Activated CD4-positive, alpha-beta memory T cell treated with anti-CD3 and anti-CD28 coated beads, Interleukin-2, amount 10 ng/mL, durations not matched to agents 7 days and 5 days (primary cell): ENCODE measurements around the gene TBX19. TPM values are rescaled to one million over a fixed set of nuclear protein-coding genes. Genes with fewer than 3 reads are reported as not detected.

Source experiments
- CTCF ChIA-PET: fragments of 350-600 bp; sonication (Branson Sonifier 250); formaldehyde crosslinking; loops from one replicate; lab custom pipeline; 2021; ENCODE audit warnings: antibody characterized with exemption, inconsistent platforms; lab: Charles Lee
- POLR2A ChIA-PET: fragments of 350-600 bp; sonication (Branson Sonifier 250); formaldehyde crosslinking; loops from one replicate; lab custom pipeline; 2021; ENCODE audit warnings: antibody characterized with exemption; lab: Charles Lee
- DNase-seq: peaks from one replicate; pipeline ENCODE4 v3.0.0-alpha.2; 2020
- H3K27ac Mint-ChIP-seq: one replicate; pipeline ENCODE4 v1.8.0; 2021; ENCODE audit warnings: mild to moderate bottlenecking, mixed read lengths
- H3K27me3 Mint-ChIP-seq: one replicate; pipeline ENCODE4 v1.8.0; 2021; ENCODE audit warnings: mixed read lengths
- H3K36me3 Mint-ChIP-seq: one replicate; pipeline ENCODE4 v1.8.0; 2021; ENCODE audit warnings: low read depth, mixed read lengths
- H3K4me1 Mint-ChIP-seq: one replicate; pipeline ENCODE4 v1.8.0; 2021; ENCODE audit warnings: mixed read lengths
- H3K4me3 Mint-ChIP-seq: one replicate; pipeline ENCODE4 v1.8.0; 2021; ENCODE audit warnings: mild to moderate bottlenecking, mixed read lengths
- H3K9me3 Mint-ChIP-seq: one replicate; pipeline ENCODE4 v1.8.0; 2021; ENCODE audit warnings: mixed read lengths
- total RNA-seq, 2 experiments: library from RNA; stranded (reverse); gene quantifications; one replicate each; pipeline ENCODE4 v1.2.3, GENCODE V29; 2021

Gene TBX19
- total RNA-seq, 2 experiments from 2014 or later: 2.4 TPM

GRCh38 chr1:168285971-168286927 lies 5.6 kb downstream of the TBX19 start:
- Mint-ChIP-seq H3K36me3 (peaks cover 5% of the 10 kb centered on the region), H3K9me3 (no peaks in the 10 kb centered on the region), H3K27me3 (no peaks in the 10 kb centered on the region), H3K4me1 (peaks cover 22% of the 10 kb centered on the region), H3K4me3 (no peak overlapping the region), H3K27ac (no peak overlapping the region)
- no peak for DNase-seq
- POLR2A ChIA-PET: interaction anchor here (0.6 to 1.3 kb wide), 4 partner anchors 56 to 119 kb away, joined by 3 read pairs; partner anchors contain the start of genes SFT2D2 and TIPRL
- CTCF ChIA-PET: interaction anchor here (1.2 to 1.9 kb wide), 4 partner anchors 19 to 56 kb away, joined by 3 to 8 read pairs (median 6); no protein-coding TSS in a partner anchor

GRCh38 chr1:168287237-168287664 lies 6.6 kb downstream of the TBX19 start:
- Mint-ChIP-seq H3K27ac (no peak overlapping the region), H3K9me3 (no peaks in the 10 kb centered on the region), H3K36me3 (peaks cover 5% of the 10 kb centered on the region), H3K27me3 (no peaks in the 10 kb centered on the region), H3K4me3 (no peak overlapping the region), H3K4me1 (peaks cover 22% of the 10 kb centered on the region)
- no peak for DNase-seq
- ChIA-PET POLR2A (interaction anchor here (0.6 to 1.0 kb wide), 4 partner anchors 61 to 224 kb away, joined by 3 read pairs; partner anchors contain the start of genes SFT2D2 and TIPRL), CTCF (interaction anchor here (1.2 to 1.9 kb wide), 4 partner anchors 18 to 55 kb away, joined by 3 to 8 read pairs (median 6); no protein-coding TSS in a partner anchor)

DNA sequence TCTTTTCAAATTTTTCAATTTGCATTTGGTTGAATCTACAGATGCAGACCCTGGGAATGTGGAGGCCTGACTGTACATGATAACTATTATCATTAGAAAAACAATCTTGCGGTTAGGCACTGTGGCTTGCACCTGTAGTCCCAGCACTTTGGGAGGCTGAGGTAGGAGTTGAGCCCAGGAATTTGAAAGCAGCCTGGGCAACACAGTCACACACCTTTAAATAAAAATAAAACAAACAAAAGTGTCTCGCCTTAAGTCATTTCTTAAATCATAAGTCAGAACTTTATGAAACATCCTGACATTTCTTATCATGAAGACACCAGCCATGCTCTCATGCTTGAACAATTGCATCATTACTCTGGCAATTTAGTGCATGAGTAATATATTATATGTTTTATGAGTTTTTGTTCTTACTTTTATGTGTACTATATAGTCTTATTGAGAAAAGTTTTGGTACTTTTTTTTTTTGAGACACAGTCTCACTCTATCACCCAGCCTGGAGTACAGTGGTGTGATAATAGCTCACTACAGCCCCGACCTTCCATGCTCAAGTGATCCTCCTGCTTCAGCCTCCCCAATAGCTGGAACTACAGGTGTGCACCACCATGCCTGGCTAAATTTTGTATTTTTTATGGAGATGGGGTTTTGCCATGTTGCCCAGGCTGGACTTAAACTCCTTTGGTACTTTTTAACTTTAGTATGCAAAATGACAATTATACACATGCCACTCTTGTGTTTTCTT lies 7.8 kb downstream of the TBX19 start:
- DNase-seq: no peak
- Mint-ChIP-seq H3K36me3 (peaks cover 5% of the 10 kb centered on the region), H3K27ac (no peak overlapping the region), H3K27me3 (no peaks in the 10 kb centered on the region), H3K4me3 (no peak overlapping the region), H3K9me3 (no peaks in the 10 kb centered on the region), H3K4me1 (peaks cover 22% of the 10 kb centered on the region)
- POLR2A ChIA-PET: no interaction called here
- CTCF ChIA-PET: interaction anchor here (1.9 kb wide), 1 partner anchor 53 kb away, joined by 8 read pairs; no protein-coding TSS in a partner anchor

- Mint-ChIP-seq H3K27me3 (no peaks in the 10 kb centered on the region), H3K36me3 (peaks cover 3% of the 10 kb centered on the region), H3K4me1 (peaks cover 13% of the 10 kb centered on the region), H3K4me3 (no peak overlapping the region), H3K9me3 (no peaks in the 10 kb centered on the region), H3K27ac (no peak overlapping the region)
- DNase-seq: no peak
- ChIA-PET POLR2A (no interaction called here), CTCF (no interaction called here)
These were observed 10.7 kb downstream of the TBX19 start for GRCh38 chr1:168291222-168291837.

GRCh38 chr1:168293356-168293755 lies 12.7 kb downstream of the TBX19 start:
- no peaks in the 10 kb centered on the region for H3K4me1 Mint-ChIP-seq
- H3K36me3 Mint-ChIP-seq: no peaks in the 10 kb centered on the region
- no peaks in the 10 kb centered on the region for H3K27me3 Mint-ChIP-seq
- H3K27ac Mint-ChIP-seq: no peak overlapping the region
- CTCF ChIA-PET: interaction anchor here (0.6 to 1.0 kb wide), 2 partner anchors 58 to 1244 kb away, joined by 3 read pairs; no protein-coding TSS in a partner anchor
- POLR2A ChIA-PET: interaction anchor here (0.6 kb wide), 1 partner anchor 255 kb away, joined by 3 read pairs; no protein-coding TSS in a partner anchor
- H3K4me3 Mint-ChIP-seq: no peak overlapping the region
- no peaks in the 10 kb centered on the region for H3K9me3 Mint-ChIP-seq
- no peak for DNase-seq

DNA sequence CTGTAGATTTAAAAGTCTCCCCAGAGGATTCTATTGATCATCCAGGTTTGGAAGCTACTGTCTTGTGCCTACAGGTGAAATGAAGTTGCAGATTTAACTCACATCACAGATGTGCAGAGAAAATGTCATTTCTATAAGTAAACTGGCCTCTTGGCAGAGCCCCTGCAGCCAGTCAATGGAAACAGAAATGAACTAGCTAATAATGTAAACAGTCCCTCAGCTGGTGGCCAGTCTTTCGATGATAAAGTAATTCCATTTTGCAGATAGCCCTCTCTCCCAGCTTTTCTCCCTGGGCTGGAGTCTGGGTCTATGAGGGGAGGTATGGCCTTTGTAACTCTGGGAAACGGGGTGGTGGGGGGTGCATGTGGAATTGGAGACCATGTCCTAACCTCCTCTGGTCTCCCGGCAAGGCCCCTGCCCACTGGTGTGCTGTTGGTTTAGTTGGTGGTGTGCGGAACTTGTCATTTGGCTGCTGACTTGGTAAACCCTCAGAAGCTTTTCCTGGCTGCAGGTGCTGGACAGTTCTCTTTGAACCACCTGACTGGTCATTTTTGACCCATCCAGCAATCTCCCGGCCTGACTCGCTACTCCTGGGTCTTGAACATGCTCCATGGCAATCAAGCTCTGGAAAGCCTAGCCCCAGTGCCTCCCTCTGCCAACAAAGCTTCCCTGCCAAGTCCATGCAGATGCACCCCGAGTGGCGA lies 14.9 kb downstream of the TBX19 start:
- H3K27me3 Mint-ChIP-seq: no peaks in the 10 kb centered on the region
- POLR2A ChIA-PET: no interaction called here
- CTCF ChIA-PET: interaction anchor here (1.3 kb wide), 1 partner anchor 26 kb away, joined by 3 read pairs; no protein-coding TSS in a partner anchor

GRCh38 chr1:168297019-168297730 lies 16.5 kb downstream of the TBX19 start:
- ChIA-PET CTCF (no interaction called here), POLR2A (no interaction called here)
- Mint-ChIP-seq H3K4me1 (no peaks in the 10 kb centered on the region), H3K4me3 (no peak overlapping the region), H3K9me3 (no peaks in the 10 kb centered on the region), H3K27ac (no peak overlapping the region), H3K36me3 (no peaks in the 10 kb centered on the region), H3K27me3 (no peaks in the 10 kb centered on the region)
- no peak for DNase-seq

More for the DNA sequence above, 14.9 kb downstream of the TBX19 start:
- no peaks in the 10 kb centered on the region for H3K4me1 Mint-ChIP-seq
- no peaks in the 10 kb centered on the region for H3K9me3 Mint-ChIP-seq
- no peaks in the 10 kb centered on the region for H3K36me3 Mint-ChIP-seq
- no peak overlapping the region for H3K27ac Mint-ChIP-seq
- no peak overlapping the region for H3K4me3 Mint-ChIP-seq
- no peak for DNase-seq

GRCh38 chr1:168298446-168298845 lies 17.8 kb downstream of the TBX19 start:
- Mint-ChIP-seq H3K36me3 (no peaks in the 10 kb centered on the region), H3K9me3 (no peaks in the 10 kb centered on the region), H3K27me3 (no peaks in the 10 kb centered on the region), H3K4me1 (no peaks in the 10 kb centered on the region), H3K4me3 (no peak overlapping the region), H3K27ac (no peak overlapping the region)
- DNase-seq: no peak
- ChIA-PET CTCF (no interaction called here), POLR2A (no interaction called here)

- ChIA-PET POLR2A (interaction anchor here (0.6 to 0.7 kb wide), 2 partner anchors 24 to 168 kb away, joined by 3 read pairs; no protein-coding TSS in a partner anchor), CTCF (no interaction called here)
- H3K4me1 Mint-ChIP-seq: peaks cover 3% of the 10 kb centered on the region
- H3K27ac Mint-ChIP-seq: no peak overlapping the region
- DNase-seq: no peak
- no peaks in the 10 kb centered on the region for H3K9me3 Mint-ChIP-seq
- H3K27me3 Mint-ChIP-seq: no peaks in the 10 kb centered on the region
- H3K36me3 Mint-ChIP-seq: peaks cover 5% of the 10 kb centered on the region
- no peak overlapping the region for H3K4me3 Mint-ChIP-seq
These were observed 19.9 kb downstream of the TBX19 start for GRCh38 chr1:168300626-168301025.

GRCh38 chr1:168301664-168302320 lies 21.1 kb downstream of the TBX19 start:
- ChIA-PET POLR2A (no interaction called here), CTCF (no interaction called here)
- Mint-ChIP-seq H3K9me3 (no peaks in the 10 kb centered on the region), H3K4me3 (no peak overlapping the region), H3K27ac (no peak overlapping the region), H3K4me1 (peaks cover 3% of the 10 kb centered on the region), H3K36me3 (peaks cover 5% of the 10 kb centered on the region), H3K27me3 (no peaks in the 10 kb centered on the region)
- no peak for DNase-seq
